Endothelial cell of umbilical vein (primary cell): ENCODE measurements around the gene ADGRG2. TPM values are rescaled to one million over a fixed set of nuclear protein-coding genes. Genes with fewer than 3 reads are reported as not detected.

Experiments used
- BruUV-seq: library from RNA; stranded (reverse); fragments of 400-500 nt; replicated peaks from 2 replicates; lab custom pipeline; 2021; lab: Mats Ljungman, UMichigan
- CTCF ChIA-PET: fragments of 300-600, 350-600 bp; sonication (Branson Sonifier 250); formaldehyde crosslinking; loops from one replicate; lab custom pipeline; 2021; ENCODE audit warnings: antibody characterized with exemption, inconsistent platforms; lab: Charles Lee
- POLR2A ChIA-PET: fragments of 300-600, 350-600 bp; sonication (Branson Sonifier 250); formaldehyde crosslinking; loops from one replicate; lab custom pipeline; 2021; ENCODE audit warnings: antibody characterized with exemption, inconsistent platforms; lab: Charles Lee
- DNase-seq: peaks from one replicate; pipeline ENCODE4 v3.0.0-alpha.2; 2011; ENCODE audit warnings: low read depth, low spot score
- FAIRE-seq: peaks from 2 replicates; lab custom pipeline; 2011; peaks lifted over from hg19 to GRCh38; lab: Jason Lieb, UNC
- H2AFZ ChIP-seq: 2 replicates; pipeline ENCODE4 v1.6.0; 2012; ENCODE audit warnings: low read depth, low read length, control low read depth, inconsistent platforms
- H3K27ac ChIP-seq: 2 replicates; pipeline ENCODE4 v1.5.1; 2011; ENCODE audit warnings: low read depth, mild to moderate bottlenecking, control low read depth, low read length, moderate library complexity; ENCODE audit not compliant: insufficient read depth
- H3K27me3 ChIP-seq, 2 experiments: 2 replicates each; pipeline versions ENCODE4 v1.6.0 to v1.6.1; 2011; ENCODE audit warnings: low read length in 2 of 2, mixed read lengths in 1 of 2; ENCODE audit not compliant: control insufficient read depth in 2 of 2, insufficient read depth in 2 of 2
- H3K36me3 ChIP-seq, 2 experiments: 2 replicates in 1 of 2; 3 replicates in 1 of 2; pipeline ENCODE4 v1.5.1; 2011; ENCODE audit warnings: low read length in 2 of 2, mild to moderate bottlenecking in 1 of 2, moderate library complexity in 1 of 2; ENCODE audit not compliant: control insufficient read depth in 2 of 2, insufficient read depth in 2 of 2; ENCODE audit errors: extremely low read depth in 1 of 2
- H3K4me1 ChIP-seq: 3 replicates; pipeline ENCODE4 v1.5.1; 2011; ENCODE audit warnings: mild to moderate bottlenecking, low read length; ENCODE audit not compliant: control insufficient read depth, insufficient read depth; ENCODE audit errors: extremely low read depth
- H3K4me2 ChIP-seq: 2 replicates; pipeline ENCODE4 v1.6.1; 2011; ENCODE audit warnings: low read length, control low read depth, mixed read lengths; ENCODE audit not compliant: insufficient read depth
- H3K4me3 ChIP-seq, 3 experiments: fragments of 200-600 bp in 1 of 3; sonication (generic), shearing (Covaris generic) in 1 of 3; replicated peaks in 1 of 3; 2 replicates each; pipeline ENCODE4 v1.5.1; 2011 to 2016; ENCODE audit warnings: control low read depth in 3 of 3, low read length in 3 of 3, mild to moderate bottlenecking in 2 of 3, inconsistent platforms in 1 of 3, low read depth in 1 of 3, moderate library complexity in 1 of 3; ENCODE audit not compliant: insufficient read depth in 1 of 3
- H3K79me2 ChIP-seq: 2 replicates; pipeline ENCODE4 v1.6.0; 2012; ENCODE audit warnings: low read length, inconsistent platforms; ENCODE audit not compliant: control insufficient read depth, insufficient read depth
- H3K9ac ChIP-seq: replicated peaks from 2 replicates; pipeline ENCODE3; 2011; ENCODE audit warnings: low read length, control low read depth; ENCODE audit not compliant: insufficient read depth; ENCODE audit errors: extremely low read depth
- H3K9me1 ChIP-seq: replicated peaks from 3 replicates; pipeline ENCODE4 v1.6.0; 2011; ENCODE audit warnings: mild to moderate bottlenecking, low read length; ENCODE audit not compliant: control insufficient read depth, insufficient read depth; ENCODE audit errors: extremely low read depth
- H3K9me3 ChIP-seq: replicated peaks from 2 replicates; pipeline ENCODE4 v1.5.1; 2012; ENCODE audit warnings: low read length, inconsistent platforms; ENCODE audit not compliant: control insufficient read depth, insufficient read depth
- H4K20me1 ChIP-seq: replicated peaks from 2 replicates; pipeline ENCODE3; 2011; ENCODE audit warnings: mild to moderate bottlenecking, low read length; ENCODE audit not compliant: control insufficient read depth, insufficient read depth; ENCODE audit errors: extremely low read depth
- EZH2 ChIP-seq: IDR thresholded peaks from 2 replicates; pipeline ENCODE4 v1.6.1; 2012; ENCODE audit warnings: borderline replicate concordance, low read depth, mild to moderate bottlenecking, moderate library complexity, low read length, inconsistent platforms; ENCODE audit not compliant: severe bottlenecking
- FOS ChIP-seq: IDR thresholded peaks from 2 replicates; pipeline ENCODE4 v1.6.1; 2011; ENCODE audit warnings: mild to moderate bottlenecking, low read length, moderate library complexity, borderline replicate concordance; ENCODE audit not compliant: insufficient read depth
- GATA2 ChIP-seq: IDR thresholded peaks from 2 replicates; pipeline ENCODE4 v1.7.0; 2011; ENCODE audit warnings: low read depth, mild to moderate bottlenecking, moderate library complexity, mixed read lengths, low read length; ENCODE audit not compliant: insufficient read length, insufficient read depth
- JUN ChIP-seq: IDR thresholded peaks from 2 replicates; pipeline ENCODE4 v1.6.1; 2011; ENCODE audit warnings: borderline replicate concordance, low read depth; ENCODE audit not compliant: insufficient read length, insufficient read depth
- MYC ChIP-seq: IDR thresholded peaks from one replicate; pipeline ENCODE4 v1.6.1; 2011; ENCODE audit warnings: mild to moderate bottlenecking, low read depth, low read length
- POLR2A ChIP-seq: IDR thresholded peaks from 2 replicates; pipeline ENCODE4 v1.6.1; 2012; ENCODE audit warnings: low read depth, mild to moderate bottlenecking, control low read depth, low read length
- POLR2AphosphoS5 ChIP-seq: IDR thresholded peaks from 2 replicates; pipeline ENCODE4 v1.6.1; 2012; ENCODE audit warnings: low read depth, mild to moderate bottlenecking, control low read depth, low read length, moderate library complexity; ENCODE audit not compliant: insufficient read depth
- dilution Hi-C: fragments of 300-500 bp; cut with MboI; formaldehyde crosslinking; loops from one replicate; pipeline ENCODE4 v1.15.0; 2019; ENCODE audit warnings: low sequenced_read_pairs; ENCODE audit not compliant: extremely low pct_ligation_motif_present
- intact Hi-C: fragments of 100-400 bp; cut with micrococcal nuclease; formaldehyde crosslinking; loops from one replicate; pipeline ENCODE4 v1.10.0; 2022
- polyA plus RNA-seq, 4 experiments: library from polyadenylated mRNA; depleted of rRNA in 3 of 4; stranded (reverse) in 3 of 4; unstranded in 1 of 4; fragments of >200 nt; gene quantifications; 2 replicates each; pipeline versions ENCODE4 v1.2.1 to v1.2.3, GENCODE V29; 2011 to 2012; ENCODE audit warnings: missing spikeins in 1 of 4
- total RNA-seq: library from RNA; stranded (reverse); gene quantifications from 2 replicates; pipeline ENCODE4 v1.2.3, GENCODE V29; 2021
- TF ChIP-seq, protein P1 (sequence below), 2 donors: IDR thresholded peaks; 1 replicate in 1 of 2; 2 replicates in 1 of 2; pipeline ENCODE4 v1.5.1; 2011; ENCODE audit warnings: low read length in 2 of 2, mild to moderate bottlenecking in 2 of 2, moderate library complexity in 2 of 2, control low read depth in 1 of 2, inconsistent platforms in 1 of 2, low read depth in 1 of 2; ENCODE audit not compliant: insufficient read depth in 1 of 2; ENCODE audit errors: extremely low read depth in 1 of 2
- TF ChIP-seq, protein P2 (sequence below): IDR thresholded peaks from 2 replicates; pipeline ENCODE4 v1.6.1; 2011; ENCODE audit not compliant: insufficient read depth, insufficient read length

ADGRG2 gene
- total and polyA plus RNA-seq, 2 donors (not counting 3 experiments of a cell fraction or from before 2014, with no cell fraction given) = not detected

GRCh38 chrX:19156186-19156585 lies 33.9 kb upstream of the ADGRG2 start:
- Histone ChIP-seq H3K4me1 (no peaks in the 10 kb centered on the region), H3K4me2 (no peak overlapping the region), H3K9ac (no peak overlapping the region), H3K79me2 (no peaks in the 10 kb centered on the region), H3K4me3 (no peak overlapping the region), H3K36me3 (no peaks in the 10 kb centered on the region), H3K9me1 (no peaks in the 10 kb centered on the region), H2AFZ (no peak overlapping the region), H3K9me3 (no peaks in the 10 kb centered on the region), H3K27me3 (no peaks in the 10 kb centered on the region), H4K20me1 (no peaks in the 10 kb centered on the region), H3K27ac (no peak overlapping the region)
- no peak for TF ChIP-seq POLR2AphosphoS5
- TF ChIP-seq MYC = no peak
- TF ChIP-seq, protein P1, sequence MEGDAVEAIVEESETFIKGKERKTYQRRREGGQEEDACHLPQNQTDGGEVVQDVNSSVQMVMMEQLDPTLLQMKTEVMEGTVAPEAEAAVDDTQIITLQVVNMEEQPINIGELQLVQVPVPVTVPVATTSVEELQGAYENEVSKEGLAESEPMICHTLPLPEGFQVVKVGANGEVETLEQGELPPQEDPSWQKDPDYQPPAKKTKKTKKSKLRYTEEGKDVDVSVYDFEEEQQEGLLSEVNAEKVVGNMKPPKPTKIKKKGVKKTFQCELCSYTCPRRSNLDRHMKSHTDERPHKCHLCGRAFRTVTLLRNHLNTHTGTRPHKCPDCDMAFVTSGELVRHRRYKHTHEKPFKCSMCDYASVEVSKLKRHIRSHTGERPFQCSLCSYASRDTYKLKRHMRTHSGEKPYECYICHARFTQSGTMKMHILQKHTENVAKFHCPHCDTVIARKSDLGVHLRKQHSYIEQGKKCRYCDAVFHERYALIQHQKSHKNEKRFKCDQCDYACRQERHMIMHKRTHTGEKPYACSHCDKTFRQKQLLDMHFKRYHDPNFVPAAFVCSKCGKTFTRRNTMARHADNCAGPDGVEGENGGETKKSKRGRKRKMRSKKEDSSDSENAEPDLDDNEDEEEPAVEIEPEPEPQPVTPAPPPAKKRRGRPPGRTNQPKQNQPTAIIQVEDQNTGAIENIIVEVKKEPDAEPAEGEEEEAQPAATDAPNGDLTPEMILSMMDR (IDR thresholded peaks at IDR 0.05; ENCODE audit: extremely low read depth in 1 of 2, insufficient read depth in 1 of 2, low read depth in 1 of 2, low read length in 2 of 2) = no peak
- TF ChIP-seq JUN = no peak
- TF ChIP-seq FOS = no peak
- TF ChIP-seq EZH2 = no peak
- TF ChIP-seq, protein P2, sequence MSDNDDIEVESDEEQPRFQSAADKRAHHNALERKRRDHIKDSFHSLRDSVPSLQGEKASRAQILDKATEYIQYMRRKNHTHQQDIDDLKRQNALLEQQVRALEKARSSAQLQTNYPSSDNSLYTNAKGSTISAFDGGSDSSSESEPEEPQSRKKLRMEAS = no peak
- no peak for TF ChIP-seq POLR2A
- TF ChIP-seq GATA2 = no peak
- ChIA-PET POLR2A (no interaction called here), CTCF (no interaction called here)
- no TSS peak for BruUV-seq
- no peak for FAIRE-seq
- dilution Hi-C loops (no loop called here), intact Hi-C loops (no loop called here)
- DNase-seq = no peak
